SK-N-MC (cell line): ENCODE results near the gene MAP2K7.

Experiments used
- EZH2 ChIP-seq: fragments of 200-600 bp; sonication (generic); IDR thresholded peaks from one replicate; pipeline ENCODE4 v1.6.1; 2017; ENCODE audit warnings: antibody characterized with exemption
- POLR2AphosphoS5 ChIP-seq: IDR thresholded peaks from 2 replicates; pipeline ENCODE4 v1.6.1; 2012; ENCODE audit warnings: mild to moderate bottlenecking, low read depth, low read length, borderline replicate concordance

DNA sequence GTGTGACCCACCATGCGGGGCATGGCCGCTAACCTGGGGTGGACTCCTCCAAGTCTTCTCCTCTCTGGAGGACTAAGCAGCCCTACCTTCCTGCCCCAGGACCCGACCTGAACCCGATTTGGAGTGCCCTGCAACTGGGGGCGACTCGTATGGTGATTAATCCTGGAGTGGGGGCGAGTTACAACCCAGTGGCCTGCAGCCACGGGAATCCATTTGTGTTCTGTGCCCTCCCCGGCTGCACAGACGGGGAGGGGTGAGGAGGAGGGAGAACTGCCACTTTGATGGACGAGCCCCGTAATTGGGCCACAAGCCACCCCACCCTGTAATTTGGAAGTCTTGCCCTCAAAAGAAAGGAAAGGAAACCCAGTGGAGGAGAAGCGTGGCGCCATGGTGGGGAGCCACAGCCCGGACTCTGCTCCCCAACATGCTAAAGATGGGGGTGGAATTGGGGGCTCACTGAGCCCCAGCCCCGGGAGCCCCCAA, 47.5 kb upstream of the MAP2K7 start:
- TF ChIP-seq EZH2 = no peak
- no peak for TF ChIP-seq POLR2AphosphoS5
